Measurements from ENCODE around the gene SLC6A6.

- TF ChIP-seq CTCF (IDR thresholded peaks at IDR 0.05; ENCODE audit: low read depth, low read length, missing input control) = no peak
- TF ChIP-seq SP1 (IDR thresholded peaks at IDR 0.05) = no peak
- TF ChIP-seq MAX (IDR thresholded peaks at IDR 0.05) = no peak
- TF ChIP-seq RAD21 (IDR thresholded peaks at IDR 0.05) = no peak
- TF ChIP-seq HNF4A (conservative IDR thresholded peaks at IDR 0.05) = no peak
- no peak for TF ChIP-seq RXRA (IDR thresholded peaks at IDR 0.05)
Measured at GRCh38 chr3:14491396-14492190, 89.2 kb downstream of the SLC6A6 start.

All from liver (tissue), 3 donors.